ENCODE measurements around the gene PSMA1.

DNA sequence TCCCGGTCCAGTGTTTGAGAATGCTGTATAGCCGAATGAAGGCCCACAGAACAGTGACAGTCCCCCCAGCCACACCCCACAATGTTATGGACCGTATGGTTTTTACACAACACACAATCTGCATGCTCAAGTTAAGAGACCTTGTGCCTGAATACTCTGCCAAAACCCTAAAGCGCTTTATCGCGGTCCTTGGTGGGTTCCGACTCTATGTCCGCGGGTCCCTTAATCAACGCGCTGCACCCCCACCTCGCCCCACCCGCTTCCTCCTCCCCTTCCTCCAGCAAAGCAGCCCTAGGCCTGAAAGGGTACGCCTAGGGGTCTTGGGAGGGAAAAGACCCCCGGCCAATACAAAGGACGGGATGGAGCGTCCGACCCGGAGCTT is 21.0 kb downstream of the PSMA1 start:
- no peak for TF ChIP-seq CTCF (conservative IDR thresholded peaks at IDR 0.05; ENCODE audit: low read length)
- no peak for TF ChIP-seq EZH2phosphoT487 (IDR thresholded peaks at IDR 0.05; ENCODE audit: borderline replicate concordance, low read depth, low read length)

Data from OCI-LY7 (cell line).